HL-60/S4 treated with phorbol 12-myristate 13-acetate at 8.2 ng/mL for 4 days and 3 days (cell line): ENCODE measurements around the gene BSG.
"Not testable (repeated sequence)": the region's sequence is repeated elsewhere in the genome, so short reads cannot be mapped to it uniquely, and the experiment has no call there.

Experiments
- in situ Hi-C: fragments of 300-500 bp; cut with MboI; formaldehyde crosslinking; loops from 2 replicates; pipeline ENCODE4 v1.15.0; 2022; ENCODE audit warnings: low sequenced_read_pairs

Gene BSG

DNA sequence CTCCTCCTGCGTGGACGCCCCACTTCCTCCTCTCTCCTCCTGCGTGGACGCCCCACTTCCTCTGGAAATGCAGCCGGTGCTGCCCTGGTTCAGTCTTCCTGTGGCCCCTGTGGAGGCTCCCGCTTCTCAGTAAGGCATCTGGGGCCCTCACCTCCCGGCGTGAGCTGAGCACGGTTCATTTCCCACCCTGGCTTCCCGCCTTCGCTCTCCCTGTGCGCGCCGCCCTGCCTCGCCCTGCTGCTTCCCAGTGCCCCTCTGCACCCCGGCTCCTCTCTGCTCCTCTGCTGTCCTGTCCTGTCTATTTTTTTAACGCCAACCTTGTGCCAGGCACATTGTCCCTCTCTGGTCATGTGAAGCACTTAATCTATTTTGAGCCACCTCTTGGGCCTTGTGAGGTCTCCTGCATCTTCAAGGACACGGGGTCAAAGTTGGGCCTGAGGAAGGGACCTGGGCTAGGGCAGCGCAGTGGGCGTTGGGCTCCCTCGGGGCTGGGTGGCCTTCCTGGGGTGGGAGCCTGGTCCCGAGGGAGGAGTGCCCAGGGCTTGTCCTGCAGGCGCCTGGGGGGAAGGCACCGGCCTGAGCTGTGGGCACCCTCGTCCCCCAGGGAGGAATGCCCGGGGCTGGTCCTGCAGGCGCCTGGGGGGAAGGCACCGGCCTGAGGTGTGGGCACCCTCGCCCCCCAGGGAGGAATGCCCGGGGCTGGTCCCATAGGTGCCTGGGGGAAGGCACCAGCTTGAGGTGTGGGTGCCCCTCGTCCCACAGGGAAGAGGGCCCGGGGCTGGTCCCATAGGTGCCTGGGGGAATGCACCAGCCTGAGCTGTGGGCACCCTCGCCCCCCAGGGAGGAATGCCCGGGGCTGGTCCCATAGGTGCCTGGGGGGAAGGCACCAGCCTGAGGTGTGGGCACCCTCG lies 30.2 kb downstream of the BSG start:
- in situ Hi-C loops: no loop called here

DNA sequence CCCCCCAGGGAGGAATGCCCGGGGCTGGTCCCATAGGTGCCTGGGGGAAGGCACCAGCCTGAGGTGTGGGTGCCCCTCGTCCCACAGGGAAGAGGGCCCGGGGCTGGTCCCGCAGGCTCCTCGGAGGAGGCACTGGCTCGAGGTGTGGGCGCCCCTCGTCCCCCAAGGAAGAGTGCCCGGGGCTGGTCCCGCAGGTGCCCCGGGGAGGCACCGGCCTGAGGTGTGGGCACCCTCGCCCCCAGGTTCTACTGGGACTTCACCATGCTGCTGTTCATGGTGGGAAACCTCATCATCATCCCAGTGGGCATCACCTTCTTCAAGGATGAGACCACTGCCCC lies 30.9 kb downstream of the BSG start:
- in situ Hi-C loops: not testable (repeated sequence)

DNA sequence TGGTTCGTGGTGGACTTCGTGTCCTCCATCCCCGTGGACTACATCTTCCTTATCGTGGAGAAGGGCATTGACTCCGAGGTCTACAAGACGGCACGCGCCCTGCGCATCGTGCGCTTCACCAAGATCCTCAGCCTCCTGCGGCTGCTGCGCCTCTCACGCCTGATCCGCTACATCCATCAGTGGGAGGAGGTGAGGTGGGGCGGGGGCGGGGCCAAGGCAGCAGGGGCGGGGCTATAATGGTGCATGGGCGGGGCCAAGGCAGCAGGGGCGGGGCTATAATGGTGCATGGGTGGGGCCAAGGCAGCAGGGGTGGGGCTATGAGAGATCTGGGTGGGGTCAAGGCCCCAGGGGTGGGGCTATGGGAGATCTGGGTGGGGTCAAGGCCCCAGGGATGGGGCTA lies 31.4 kb downstream of the BSG start:
- in situ Hi-C loops: not testable (repeated sequence)

DNA sequence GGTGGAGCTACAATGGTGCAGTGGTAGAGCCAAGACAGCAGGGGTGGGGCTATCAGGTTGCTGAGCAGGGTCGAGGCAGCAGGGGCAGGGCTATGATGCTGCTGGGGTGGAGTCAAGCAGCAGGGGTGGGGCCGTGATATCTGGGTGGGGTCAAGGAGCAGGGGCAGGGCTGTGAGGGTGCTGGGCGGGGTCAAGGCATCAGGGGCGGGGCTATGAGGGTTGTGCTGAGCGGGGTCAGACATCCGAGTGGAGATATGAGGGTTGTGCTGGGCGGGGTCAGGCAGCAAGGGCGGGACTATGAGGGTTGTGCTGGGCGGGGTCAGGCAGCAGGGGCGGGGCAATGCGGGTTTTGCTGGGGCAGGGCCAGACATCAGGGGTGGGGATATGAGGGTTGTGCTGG lies 32.0 kb downstream of the BSG start:
- in situ Hi-C loops: no loop called here

DNA sequence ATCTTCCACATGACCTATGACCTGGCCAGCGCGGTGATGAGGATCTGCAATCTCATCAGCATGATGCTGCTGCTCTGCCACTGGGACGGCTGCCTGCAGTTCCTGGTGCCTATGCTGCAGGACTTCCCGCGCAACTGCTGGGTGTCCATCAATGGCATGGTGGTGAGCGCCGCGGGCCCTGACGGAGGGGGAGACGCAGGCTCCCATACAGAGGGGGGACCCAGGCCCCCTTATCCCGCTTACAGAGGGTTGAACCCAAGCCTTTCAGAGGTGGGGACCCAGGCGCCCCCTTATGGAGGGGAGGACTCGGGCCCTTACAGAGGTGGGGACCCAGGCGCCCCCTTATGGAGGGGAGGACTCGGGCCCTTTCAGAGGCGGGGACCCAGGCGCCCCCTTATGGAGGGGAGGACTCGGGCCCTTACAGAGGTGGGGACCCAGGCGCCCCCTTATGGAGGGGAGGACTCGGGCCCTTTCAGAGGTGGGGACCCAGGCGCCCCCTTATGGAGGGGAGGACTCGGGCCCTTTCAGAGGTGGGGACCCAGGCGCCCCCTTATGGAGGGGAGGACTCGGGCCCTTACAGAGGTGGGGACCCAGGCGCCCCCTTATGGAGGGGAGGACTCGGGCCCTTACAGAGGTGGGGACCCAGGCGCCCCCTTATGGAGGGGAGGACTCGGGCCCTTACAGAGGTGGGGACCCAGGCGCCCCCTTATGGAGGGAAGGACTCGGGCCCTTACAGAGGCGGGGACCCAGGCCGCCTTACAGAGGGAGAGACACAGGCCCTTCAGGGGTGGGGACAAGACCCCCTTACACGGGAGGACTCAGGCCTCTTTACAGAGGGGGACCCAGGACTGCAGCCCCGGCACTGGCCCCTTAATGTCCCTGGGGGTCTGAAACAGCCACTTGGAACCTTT lies 32.9 kb downstream of the BSG start:
- in situ Hi-C loops: not testable (repeated sequence)

DNA sequence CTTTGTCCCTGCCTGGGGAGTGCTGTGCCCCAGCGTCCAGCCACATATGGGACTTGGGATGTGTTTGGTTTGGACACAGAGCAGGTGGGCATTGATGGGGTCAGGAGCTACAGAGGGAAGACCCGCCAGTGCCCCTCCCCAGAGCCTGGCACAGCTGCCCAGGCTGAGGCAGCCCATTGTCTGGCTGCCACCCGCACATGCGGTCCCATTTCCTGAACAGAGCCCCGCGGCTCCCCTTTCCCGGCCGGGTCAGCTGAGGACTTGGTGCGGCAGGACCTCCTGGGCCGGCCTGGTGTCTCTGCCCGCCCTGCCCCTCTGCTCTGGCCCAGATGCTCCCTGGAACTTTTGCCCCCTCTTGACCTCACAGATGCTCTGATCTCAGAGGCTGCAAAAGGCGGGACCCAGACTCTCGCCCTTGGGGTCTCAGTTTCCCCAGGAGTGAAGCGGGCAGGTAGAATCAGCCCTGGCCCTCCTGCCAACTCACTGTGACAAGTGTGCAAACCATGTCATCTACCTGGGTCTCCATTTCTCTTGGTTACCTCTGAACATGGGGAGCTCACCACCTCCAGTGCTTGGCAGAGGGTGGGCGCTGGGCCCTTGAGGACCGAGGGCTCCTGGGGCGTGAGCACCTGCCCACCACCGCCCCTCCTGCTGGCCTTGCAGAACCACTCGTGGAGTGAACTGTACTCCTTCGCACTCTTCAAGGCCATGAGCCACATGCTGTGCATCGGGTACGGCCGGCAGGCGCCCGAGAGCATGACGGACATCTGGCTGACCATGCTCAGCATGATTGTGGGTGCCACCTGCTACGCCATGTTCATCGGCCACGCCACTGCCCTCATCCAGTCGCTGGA lies 35.1 kb downstream of the BSG start:
- in situ Hi-C loops: no loop called here

DNA sequence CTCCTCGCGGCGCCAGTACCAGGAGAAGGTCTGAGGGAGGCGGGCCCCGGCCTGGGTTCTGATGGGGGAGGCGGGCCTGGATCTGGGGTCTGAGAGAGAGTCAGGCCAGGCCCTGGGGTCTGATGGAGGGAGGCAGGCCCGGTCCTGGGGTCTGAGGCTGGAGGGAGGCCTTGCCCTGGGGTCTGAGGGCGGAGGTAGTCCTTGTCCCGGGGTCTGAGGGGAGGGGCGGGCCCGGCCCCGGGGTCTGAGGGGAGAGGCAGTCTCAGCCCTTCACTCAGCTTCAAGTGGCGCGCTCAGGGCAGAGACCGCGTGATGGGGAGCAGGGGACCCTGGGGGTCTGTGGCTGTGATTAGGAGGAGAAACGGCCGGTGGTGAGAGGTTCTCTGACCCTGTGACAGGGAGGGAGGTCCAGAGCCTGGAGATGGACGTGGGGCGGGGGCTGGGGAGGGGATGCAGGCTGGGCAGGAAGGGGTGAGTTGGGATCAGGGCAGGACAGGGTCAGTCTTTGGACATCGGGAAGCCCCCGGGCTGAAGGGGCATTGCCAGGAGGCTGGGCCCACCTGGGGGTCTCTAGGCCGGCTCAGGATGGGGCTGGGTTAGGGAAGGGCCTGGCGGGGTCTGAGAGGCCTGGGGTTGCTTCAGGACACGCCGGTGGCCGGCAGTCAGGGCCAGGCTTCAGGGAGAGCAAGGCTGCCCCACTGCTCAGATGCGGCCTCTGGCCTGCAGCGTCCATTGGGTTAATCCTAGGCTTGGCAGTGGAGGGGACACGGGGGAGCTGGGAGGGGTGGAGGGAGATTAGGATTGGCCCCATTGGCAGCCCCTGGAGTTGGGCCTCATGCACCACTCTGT lies 36.0 kb downstream of the BSG start:
- in situ Hi-C loops: no loop called here

DNA sequence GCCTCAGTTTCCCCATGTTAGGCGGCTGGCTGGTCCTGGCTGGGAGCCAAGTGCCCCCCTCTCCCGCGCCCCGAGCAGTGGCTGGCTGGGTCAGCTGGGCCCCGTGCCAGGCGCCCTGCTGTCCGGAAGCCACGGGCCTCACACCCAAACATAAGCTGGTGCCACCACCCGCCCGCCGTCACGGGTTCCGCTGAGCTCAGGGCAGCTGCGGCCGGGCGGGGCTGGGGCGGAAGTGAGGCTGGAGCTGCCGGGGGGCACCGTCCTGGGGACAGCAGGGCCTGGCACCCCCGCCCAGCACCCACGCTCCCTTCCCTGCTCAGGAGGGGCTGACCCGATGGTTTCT lies 36.6 kb downstream of the BSG start:
- in situ Hi-C loops: no loop called here

DNA sequence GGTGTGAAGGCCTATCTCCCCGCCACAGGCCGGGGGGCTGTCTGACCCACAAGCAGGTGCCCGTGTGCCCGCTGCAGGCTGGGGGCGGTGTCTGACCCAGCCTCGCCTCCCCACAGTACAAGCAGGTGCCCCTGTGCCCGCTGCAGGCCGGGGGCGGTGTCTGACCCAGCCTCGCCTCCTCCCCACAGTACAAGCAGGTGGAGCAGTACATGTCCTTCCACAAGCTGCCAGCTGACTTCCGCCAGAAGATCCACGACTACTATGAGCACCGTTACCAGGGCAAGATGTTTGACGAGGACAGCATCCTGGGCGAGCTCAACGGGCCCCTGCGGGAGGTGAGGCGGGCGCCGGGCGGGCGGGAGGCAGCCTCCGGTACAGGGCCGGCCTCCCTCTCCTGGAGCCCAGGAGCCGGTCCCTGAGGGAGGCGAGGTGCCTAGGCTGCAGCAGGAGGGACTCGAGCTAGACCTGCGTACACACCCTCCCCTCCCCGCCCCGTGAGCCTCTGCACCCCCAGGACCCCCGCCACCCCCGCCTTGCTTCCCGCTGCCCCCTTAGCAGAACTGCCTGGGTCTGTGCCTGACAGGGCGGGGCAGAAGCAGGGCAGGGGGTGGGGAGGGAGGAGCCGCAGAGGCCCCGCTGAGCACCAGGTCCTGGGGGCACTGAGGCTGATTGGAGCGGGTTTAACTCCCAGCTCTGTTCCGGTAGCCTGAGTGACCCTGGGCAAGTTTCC lies 37.8 kb downstream of the BSG start:
- in situ Hi-C loops: no loop called here

DNA sequence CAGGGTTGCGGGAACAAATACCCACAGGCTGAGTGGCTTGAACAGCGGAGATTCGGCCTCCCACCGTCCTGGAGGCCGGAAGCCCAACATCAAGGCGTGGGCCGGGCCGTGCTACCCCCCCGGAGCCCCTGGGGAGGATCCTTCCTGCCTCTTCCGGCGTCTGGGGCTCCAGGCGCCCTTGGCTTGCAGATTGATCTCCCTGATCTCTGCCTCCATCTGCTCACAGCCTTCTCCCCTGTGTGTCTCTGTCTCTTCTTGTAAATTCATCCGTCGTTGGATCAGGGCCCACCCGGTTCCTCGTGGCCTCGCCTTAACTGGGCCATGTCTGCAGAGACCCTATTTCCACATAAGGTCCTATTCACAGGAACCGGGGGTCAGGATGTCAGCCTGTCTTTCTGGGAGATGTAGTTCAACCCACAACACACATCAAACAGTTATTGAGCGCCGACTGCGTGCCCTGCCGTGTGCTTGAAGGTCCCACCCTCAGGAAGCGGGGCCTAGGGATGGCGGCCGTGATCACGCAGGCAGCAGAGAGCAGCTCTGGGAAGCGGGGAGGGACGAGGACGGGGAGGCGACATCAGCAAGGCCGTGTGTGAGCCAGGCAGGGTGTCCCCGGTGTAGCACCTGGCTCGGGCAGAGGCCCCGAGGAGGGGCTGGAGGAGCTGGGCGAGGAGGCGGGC lies 38.5 kb downstream of the BSG start:
- in situ Hi-C loops: no loop called here

DNA sequence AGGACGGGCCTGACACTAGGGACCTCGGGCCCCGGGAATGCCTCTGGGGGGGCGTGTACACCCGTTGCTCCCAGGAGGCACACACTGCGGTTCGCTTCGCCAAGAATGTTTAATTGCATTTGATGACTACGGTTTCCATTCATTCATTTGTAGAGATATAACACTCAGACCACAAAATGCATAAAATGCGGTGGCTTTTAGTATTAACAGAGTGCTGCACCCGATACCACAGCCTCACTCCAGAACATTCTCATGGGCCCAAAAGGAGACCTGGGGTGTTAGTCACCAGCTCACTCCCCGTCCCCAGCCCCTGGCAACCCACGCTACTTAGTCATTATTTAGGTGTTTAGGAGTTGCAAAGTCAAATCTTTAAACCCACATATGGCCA lies 39.1 kb downstream of the BSG start:
- in situ Hi-C loops: no loop called here

DNA sequence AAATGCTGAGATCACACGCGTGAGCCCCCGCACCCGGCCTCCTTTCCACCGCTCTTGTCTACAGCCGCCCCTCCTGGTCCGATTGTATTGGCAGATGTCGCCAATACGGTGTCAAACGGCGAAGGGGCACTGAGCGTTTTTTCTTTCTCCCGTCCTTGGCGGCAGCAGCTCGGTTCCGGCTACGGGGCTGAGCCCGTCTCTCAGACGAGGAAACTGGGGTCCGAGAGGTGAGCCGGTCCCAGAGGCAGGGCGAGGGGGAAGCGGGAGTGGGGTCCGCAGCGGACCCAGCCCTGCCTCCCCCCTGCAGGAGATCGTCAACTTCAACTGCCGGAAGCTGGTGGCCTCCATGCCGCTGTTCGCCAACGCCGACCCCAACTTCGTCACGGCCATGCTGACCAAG lies 40.5 kb downstream of the BSG start:
- in situ Hi-C loops: no loop called here

DNA sequence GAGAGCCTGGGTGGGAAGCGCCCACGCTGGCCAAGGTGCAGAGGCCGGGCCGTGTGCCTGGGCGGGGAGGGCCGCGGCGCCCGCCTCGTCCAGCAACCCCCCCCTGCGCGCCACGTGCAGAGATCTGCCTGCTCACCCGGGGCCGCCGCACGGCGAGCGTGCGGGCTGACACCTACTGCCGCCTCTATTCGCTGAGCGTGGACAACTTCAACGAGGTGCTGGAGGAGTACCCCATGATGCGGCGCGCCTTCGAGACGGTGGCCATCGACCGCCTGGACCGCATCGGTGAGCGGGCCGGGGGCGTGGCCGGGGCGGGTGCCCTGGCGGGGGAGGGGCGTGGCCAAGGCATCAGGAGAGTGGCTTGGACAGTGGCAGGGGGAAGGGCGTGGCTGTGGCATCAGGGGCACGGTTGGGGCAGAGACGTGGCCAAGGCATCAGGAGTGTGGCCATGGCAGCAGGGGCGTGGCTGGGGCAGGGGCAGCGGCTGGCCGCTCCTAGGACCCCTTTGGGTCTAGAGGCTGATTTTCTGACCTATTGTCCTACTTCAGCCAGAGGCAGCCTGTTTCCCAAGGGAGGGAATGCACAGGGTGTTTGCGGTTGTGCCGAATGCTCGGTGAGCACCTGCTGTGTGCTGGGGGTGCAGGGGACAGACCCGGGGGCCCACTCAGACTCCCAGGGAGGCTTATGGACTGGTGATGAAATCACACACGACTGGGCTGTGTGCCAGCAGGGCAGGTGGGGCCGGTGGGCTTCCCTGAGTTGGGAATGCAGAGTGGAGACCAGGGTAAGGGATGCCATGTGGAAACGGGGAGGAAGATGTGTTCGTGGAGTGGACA lies 41.6 kb downstream of the BSG start:
- in situ Hi-C loops: no loop called here

DNA sequence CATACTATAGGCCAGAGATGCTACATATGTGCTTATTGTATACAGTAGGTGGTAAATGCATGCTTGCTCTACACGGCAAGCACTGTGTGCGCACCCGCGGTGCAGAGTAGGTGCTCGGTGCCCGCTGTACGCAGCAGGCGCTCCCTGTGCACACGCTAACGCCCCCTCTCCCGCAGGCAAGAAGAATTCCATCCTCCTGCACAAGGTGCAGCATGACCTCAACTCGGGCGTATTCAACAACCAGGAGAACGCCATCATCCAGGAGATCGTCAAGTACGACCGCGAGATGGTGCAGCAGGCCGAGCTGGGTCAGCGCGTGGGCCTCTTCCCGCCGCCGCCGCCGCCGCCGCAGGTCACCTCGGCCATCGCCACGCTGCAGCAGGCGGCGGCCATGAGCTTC lies 43.2 kb downstream of the BSG start:
- in situ Hi-C loops: no loop called here

DNA sequence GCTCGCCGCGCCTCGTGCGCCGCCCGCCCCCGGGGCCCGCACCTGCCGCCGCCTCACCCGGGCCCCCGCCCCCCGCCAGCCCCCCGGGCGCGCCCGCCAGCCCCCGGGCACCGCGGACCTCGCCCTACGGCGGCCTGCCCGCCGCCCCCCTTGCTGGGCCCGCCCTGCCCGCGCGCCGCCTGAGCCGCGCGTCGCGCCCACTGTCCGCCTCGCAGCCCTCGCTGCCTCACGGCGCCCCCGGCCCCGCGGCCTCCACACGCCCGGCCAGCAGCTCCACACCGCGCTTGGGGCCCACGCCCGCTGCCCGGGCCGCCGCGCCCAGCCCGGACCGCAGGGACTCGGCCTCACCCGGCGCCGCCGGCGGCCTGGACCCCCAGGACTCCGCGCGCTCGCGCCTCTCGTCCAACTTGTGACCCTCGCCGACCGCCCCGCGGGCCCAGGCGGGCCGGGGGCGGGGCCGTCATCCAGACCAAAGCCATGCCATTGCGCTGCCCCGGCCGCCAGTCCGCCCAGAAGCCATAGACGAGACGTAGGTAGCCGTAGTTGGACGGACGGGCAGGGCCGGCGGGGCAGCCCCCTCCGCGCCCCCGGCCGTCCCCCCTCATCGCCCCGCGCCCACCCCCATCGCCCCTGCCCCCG lies 43.8 kb downstream of the BSG start:
- in situ Hi-C loops: no loop called here

DNA sequence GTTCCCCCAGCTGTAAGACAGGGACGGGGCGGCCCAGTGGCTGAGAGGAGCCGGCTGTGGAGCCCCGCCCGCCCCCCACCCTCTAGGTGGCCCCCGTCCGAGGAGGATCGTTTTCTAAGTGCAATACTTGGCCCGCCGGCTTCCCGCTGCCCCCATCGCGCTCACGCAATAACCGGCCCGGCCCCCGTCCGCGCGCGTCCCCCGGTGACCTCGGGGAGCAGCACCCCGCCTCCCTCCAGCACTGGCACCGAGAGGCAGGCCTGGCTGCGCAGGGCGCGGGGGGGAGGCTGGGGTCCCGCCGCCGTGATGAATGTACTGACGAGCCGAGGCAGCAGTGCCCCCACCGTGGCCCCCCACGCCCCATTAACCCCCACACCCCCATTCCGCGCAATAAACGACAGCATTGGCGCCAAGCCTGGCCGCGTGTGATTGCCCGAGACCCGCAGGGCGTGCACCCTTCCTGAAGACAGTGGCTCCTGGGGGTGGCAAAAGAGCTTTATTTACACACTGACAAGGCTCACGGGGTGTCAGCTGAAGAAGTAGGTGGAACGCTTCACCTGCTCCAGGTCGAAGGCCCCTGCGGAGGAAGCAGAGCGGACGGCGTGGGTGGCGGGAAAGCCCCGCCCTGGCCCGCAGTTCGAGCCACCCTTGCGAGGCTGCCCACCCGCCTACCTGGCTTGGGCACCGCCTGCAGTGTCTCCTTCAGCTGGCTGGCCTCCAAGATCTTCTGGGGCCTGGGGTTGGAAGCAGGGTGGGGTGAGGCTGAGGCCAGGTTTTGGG lies 44.5 kb downstream of the BSG start:
- in situ Hi-C loops: no loop called here
